Astrocyte (in vitro differentiated cells and primary cell): ENCODE data around the gene ESRRG.

Source experiments
- CTCF ChIP-seq: IDR thresholded peaks from 2 replicates; pipeline ENCODE4 v1.5.1; 2011; ENCODE audit warnings: low read depth, mild to moderate bottlenecking, inconsistent platforms, low read length, moderate library complexity; ENCODE audit not compliant: insufficient read depth
- EZH2 ChIP-seq: IDR thresholded peaks from 2 replicates; pipeline ENCODE4 v1.6.1; 2012; ENCODE audit warnings: mild to moderate bottlenecking, low read length, inconsistent platforms; ENCODE audit not compliant: insufficient read depth

- TF ChIP-seq EZH2 (no peak), CTCF (no peak)
Observed at GRCh38 chr1:216523449-216524190, 199.6 kb downstream of the ESRRG start.
